ENCODE results near the gene HEY2. TPM values are rescaled to one million over a fixed set of nuclear protein-coding genes. Genes with fewer than 3 reads are reported as not detected.
A peak's percentile ranks its signal among the peaks of the same experiment; 100 is the strongest.

HEY2 gene
- total and polyA plus RNA-seq, 7 donors = 4.2 to 80.5 (median 5.5) TPM

- WGBS, 3 donors = 35 to 39% (median 35%) methylated on average over 2 of the region's 2 CpGs
- intact Hi-C loops (cut with DNase I) = loop anchor here in 1 of 2 donors (2.0 kb wide), 1 partner anchor 171 kb away; no protein-coding TSS in a partner anchor
- no peaks in the 10 kb centered on the region for H3K36me3 ChIP-seq (ENCODE audit: insufficient read depth in 1 of 2, low read depth in 1 of 2)
- peaks cover 13% of the 10 kb centered on the region for H3K4me1 ChIP-seq
- no peaks in the 10 kb centered on the region for H3K27me3 ChIP-seq (ENCODE audit: insufficient read depth in 3 of 3, low read length in 2 of 3)
- no peak for DNase-seq
- TF ChIP-seq CTCF (IDR thresholded peaks at IDR 0.05) = peak; percentile 19
- no peaks in the 10 kb centered on the region for H3K9me3 ChIP-seq
- no peak overlapping the region for H3K4me3 ChIP-seq
- no peak for ATAC-seq
- H3K27ac ChIP-seq = no peak overlapping the region
Measured at GRCh38 chr6:125787791-125788190, 38.4 kb downstream of the HEY2 start.

GRCh38 chr6:125789167-125789566, 39.7 kb downstream of the HEY2 start:
- intact Hi-C loops (cut with DNase I) = loop anchor here in 1 of 2 donors (2.0 kb wide), 1 partner anchor 170 kb away; no protein-coding TSS in a partner anchor
- ATAC-seq (no peak), DNase-seq (peak in 1 of 2 donors; percentile 69)
- Histone ChIP-seq H3K27ac (peak overlapping the region; percentile 91), H3K9me3 (no peaks in the 10 kb centered on the region), H3K4me3 (no peak overlapping the region), H3K36me3 (ENCODE audit: insufficient read depth in 1 of 2, low read depth in 1 of 2) (no peaks in the 10 kb centered on the region), H3K27me3 (ENCODE audit: insufficient read depth in 3 of 3, low read length in 2 of 3) (no peaks in the 10 kb centered on the region), H3K4me1 (peaks cover 13% of the 10 kb centered on the region)
- TF ChIP-seq CTCF (IDR thresholded peaks at IDR 0.05) = no peak
- WGBS, 3 donors = 59 to 70% (median 64%) methylated on average over 1 of the region's 1 CpG

- ATAC-seq (peak; percentile 43 to 63 (median 52)), DNase-seq (peak; percentile 57 to 80)
- Histone ChIP-seq H3K27ac (peak overlapping the region; percentile 91), H3K27me3 (ENCODE audit: insufficient read depth in 3 of 3, low read length in 2 of 3) (no peaks in the 10 kb centered on the region), H3K36me3 (ENCODE audit: insufficient read depth in 1 of 2, low read depth in 1 of 2) (no peaks in the 10 kb centered on the region), H3K4me3 (peak overlapping the region; percentile 89), H3K9me3 (no peaks in the 10 kb centered on the region), H3K4me1 (peaks cover 13% of the 10 kb centered on the region)
- intact Hi-C loops (cut with DNase I) = loop anchor here (2.0 to 5.0 kb wide), 4 partner anchors 68 to 183 kb away; partner anchors contain the start of gene HINT3 (in 1 of the 2)
- WGBS, 3 donors = 10 to 20% (median 12%) methylated on average over 18 to 19 of the region's 19 CpGs
- TF ChIP-seq CTCF (IDR thresholded peaks at IDR 0.05) = no peak
Measured at GRCh38 chr6:125789576-125790357, 40.3 kb downstream of the HEY2 start.

- DNase-seq = peak; percentile 83 to 91
- Histone ChIP-seq H3K4me3 (peak within 1 kb of the TSS; percentile 89), H3K9me3 (no peaks in the 10 kb centered on the region), H3K27me3 (ENCODE audit: insufficient read depth in 3 of 3, low read length in 2 of 3) (no peaks in the 10 kb centered on the region), H3K27ac (peak within 1 kb of the TSS; percentile 91), H3K4me1 (peaks cover 13% of the 10 kb centered on the region), H3K36me3 (ENCODE audit: insufficient read depth in 1 of 2, low read depth in 1 of 2) (no peaks in the 10 kb centered on the region)
- WGBS, 3 donors = 0% methylated on average over 48 to 100 of the region's 100 CpGs
- intact Hi-C loops (cut with DNase I) = loop anchor here (5.0 kb wide), 3 partner anchors 67 to 182 kb away; partner anchors contain the start of gene HINT3 (in 1 of the 2)
- no peak for TF ChIP-seq CTCF (IDR thresholded peaks at IDR 0.05)
- ATAC-seq = peak; percentile 86 to 92 (median 92)
Measured at GRCh38 chr6:125790358-125791150, 41.1 kb downstream of the HEY2 start, which contains the start of gene NCOA7. NCOA7 (plus strand) TSS chr6:125790960; CDS start chr6:125815355, 24,395 bp downstream.

All from psoas muscle (tissue), 8 donors.